Right lobe of liver (tissue), 6 donors: ENCODE data around the gene DAPK1. TPM values are rescaled to one million over a fixed set of nuclear protein-coding genes. Genes with fewer than 3 reads are reported as not detected.

Experiments used
- ATAC-seq, 4 donors: fragments of 200-7000 bp; cut with Tn5 transposase; one replicate each; pipeline ENCODE4 v1.9.1; 2020; ENCODE audit warnings: mild to moderate bottlenecking in 4 of 4, moderate library complexity in 4 of 4
- DNase-seq, 3 donors: peaks; one replicate each; pipeline ENCODE4 v3.0.0-alpha.2; 2020
- H3K27ac ChIP-seq, 3 donors: fragments of 200-600 bp; one replicate each; pipeline ENCODE4 v1.8.0; 2022
- H3K27me3 ChIP-seq, 2 donors: fragments of 200-600 bp; one replicate each; pipeline ENCODE4 v1.8.0; 2022
- H3K36me3 ChIP-seq, 4 donors: fragments of 200-600 bp; sonication (generic) in 1 of 4; one replicate each; pipeline versions ENCODE4 v1.5.1 to v1.8.0; 2017 to 2022; ENCODE audit warnings: control low read depth in 1 of 4
- H3K4me1 ChIP-seq, 4 donors: fragments of 200-600 bp; sonication (generic) in 1 of 4; one replicate each; pipeline versions ENCODE4 v1.5.1 to v1.8.0; 2017 to 2022; ENCODE audit warnings: control low read depth in 1 of 4
- H3K4me3 ChIP-seq, 3 donors: fragments of 200-600 bp; one replicate each; pipeline ENCODE4 v1.8.0; 2022
- H3K9me3 ChIP-seq, 4 donors: fragments of 200-600 bp; sonication (generic) in 1 of 4; one replicate each; pipeline versions ENCODE4 v1.5.1 to v1.8.0; 2017 to 2022; ENCODE audit warnings: control low read depth in 1 of 4
- CTCF ChIP-seq, 4 donors: fragments of 200-600 bp in 3 of 4; fragments of 450-650 bp in 1 of 4; IDR thresholded peaks; one replicate each; pipeline versions ENCODE4 v1.5.1 to v1.8.0; 2016 to 2022; ENCODE audit warnings: antibody characterized with exemption in 4 of 4, mild to moderate bottlenecking in 2 of 4
- POLR2A ChIP-seq: fragments of 450-650 bp; IDR thresholded peaks from one replicate; pipeline ENCODE4 v1.6.1; 2017; ENCODE audit warnings: antibody characterized with exemption, mild to moderate bottlenecking
- WGBS: methylation state at CpG from one replicate; pipeline ENCODE4 v1.1.6; 2018; ENCODE audit warnings: low coverage, low lambda C conversion rate; ENCODE audit not compliant: insufficient coverage; ENCODE audit errors: missing lambda C conversion rate; 5-methylcytosine and 5-hydroxymethylcytosine counted together
- intact Hi-C, 2 donors: fragments of 100-400 bp; cut with DNase I; formaldehyde crosslinking; loops; one replicate each; pipeline versions ENCODE4 v1.11.2 to v1.14.1; 2022
- total RNA-seq, 6 experiments: library from RNA; depleted of rRNA in 2 of 6; stranded (reverse); fragments of >200 nt in 2 of 6; fragmentation: NEBNext Ultra II Directional in 3 of 6; extraction: Animal tissue kit (Norgen Biotek cat#: 25700) in 3 of 6; gene quantifications; one replicate each; pipeline versions ENCODE4 v1.1.0 to v1.2.4, GENCODE V29; 2016 to 2023
- donor health status: DM: no; HTN: yes; CAD: no.
- donor health status: DM: no; HTN: no; CAD: no.
- donor health status: DM: no; HTN: no; CAD: no.
- donor health status: DM: no; HTN: yes; CAD: no.
- donor health status: DM: no; HTN: yes; CAD: no.

Gene DAPK1
- total RNA-seq, 6 experiments from 2014 or later, result 17.4 to 55.0 (median 33.9) TPM

DNA sequence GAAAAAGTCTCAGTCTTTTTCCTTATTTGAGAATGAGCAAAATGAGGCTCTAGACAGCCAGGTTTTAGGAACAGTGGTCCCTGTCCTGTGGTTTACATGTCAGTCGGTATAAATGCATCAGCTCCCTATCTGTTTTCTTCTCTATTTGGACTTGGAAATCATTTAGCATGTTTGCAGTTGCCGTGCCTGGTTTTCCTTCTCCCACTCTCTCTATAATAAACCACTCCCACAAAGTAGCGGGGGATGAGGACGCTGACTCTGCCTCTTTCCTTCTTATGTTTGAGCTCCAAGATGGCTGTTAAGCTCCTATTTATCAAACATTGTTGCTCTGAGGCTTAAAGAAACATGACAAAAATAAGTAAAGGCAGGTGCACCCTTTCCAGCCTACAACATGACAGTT, 171.1 kb downstream of the DAPK1 start:
- TF ChIP-seq CTCF (IDR thresholded peaks at IDR 0.05), result no peak
- no peak for TF ChIP-seq POLR2A
- Histone ChIP-seq H3K27me3 (no peaks in the 10 kb centered on the region), H3K9me3 (peaks cover 0 to 3% (median 0%) of the 10 kb centered on the region in 4 donors), H3K36me3 (peaks cover 0 to 14% (median 5%) of the 10 kb centered on the region in 4 donors), H3K4me1 (no peaks in the 10 kb centered on the region), H3K4me3 (no peak overlapping the region), H3K27ac (no peak overlapping the region)
- DNase-seq (no peak), ATAC-seq (no peak)
- WGBS, result 82% methylated on average over 3 of the region's 4 CpGs
- intact Hi-C loops, result loop anchor here in 1 of 2 donors (10.0 kb wide), 1 partner anchor 334 kb away; no protein-coding TSS in a partner anchor

- no peak overlapping the region for H3K4me3 ChIP-seq
- no peak for TF ChIP-seq POLR2A
- TF ChIP-seq CTCF (IDR thresholded peaks at IDR 0.05), result no peak
- peaks cover 0 to 14% (median 5%) of the 10 kb centered on the region in 4 donors for H3K36me3 ChIP-seq
- no peak for DNase-seq
- no peaks in the 10 kb centered on the region for H3K27me3 ChIP-seq
- H3K9me3 ChIP-seq, result peaks cover 0 to 3% (median 0%) of the 10 kb centered on the region in 4 donors
- H3K4me1 ChIP-seq, result no peaks in the 10 kb centered on the region
- H3K27ac ChIP-seq, result no peak overlapping the region
- no peak for ATAC-seq
- WGBS, result 92% methylated on average over 9 of the region's 18 CpGs
- intact Hi-C loops, result loop anchor here in 1 of 2 donors (10.0 kb wide), 1 partner anchor 144 kb away; no protein-coding TSS in a partner anchor
Observed at GRCh38 chr9:87670572-87671264, 173.1 kb downstream of the DAPK1 start.

GRCh38 chr9:87671478-87671877, 173.8 kb downstream of the DAPK1 start:
- intact Hi-C loops, result loop anchor here in 1 of 2 donors (10.0 kb wide), 1 partner anchor 143 kb away; no protein-coding TSS in a partner anchor
- Histone ChIP-seq H3K9me3 (peaks cover 0 to under 1% (median 0%) of the 10 kb centered on the region in 4 donors), H3K27me3 (no peaks in the 10 kb centered on the region), H3K27ac (no peak overlapping the region), H3K36me3 (peaks cover 0 to 14% (median 5%) of the 10 kb centered on the region in 4 donors), H3K4me1 (no peaks in the 10 kb centered on the region), H3K4me3 (no peak overlapping the region)
- DNase-seq (no peak), ATAC-seq (peak; percentile 58 to 75 (median 65))
- 50% methylated on average over 6 of the region's 6 CpGs for WGBS
- no peak for TF ChIP-seq CTCF (IDR thresholded peaks at IDR 0.05)

DNA sequence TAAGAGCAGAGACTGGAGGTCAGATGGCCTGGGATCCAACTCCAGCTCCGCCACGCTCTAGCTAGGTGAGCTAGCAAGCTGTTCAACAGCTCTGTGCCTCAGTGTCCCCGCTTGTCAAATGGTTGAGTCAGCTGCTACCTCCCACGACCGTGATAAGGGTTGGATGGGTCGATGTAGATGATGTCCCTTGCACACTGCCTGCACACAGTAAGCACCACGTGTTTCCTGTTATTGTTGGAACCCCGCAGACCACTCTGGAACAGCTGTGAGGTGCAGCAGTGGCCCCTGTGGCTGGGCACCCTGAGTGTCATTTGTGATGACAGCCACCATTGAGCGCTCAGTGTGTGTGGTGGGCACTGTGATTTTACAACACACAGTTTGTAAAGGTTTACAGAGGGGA, 174.3 kb downstream of the DAPK1 start:
- H3K9me3 ChIP-seq, result no peaks in the 10 kb centered on the region
- no peak overlapping the region for H3K27ac ChIP-seq
- no peak for DNase-seq
- no peak for TF ChIP-seq CTCF (IDR thresholded peaks at IDR 0.05)
- TF ChIP-seq POLR2A, result no peak
- H3K4me1 ChIP-seq, result no peaks in the 10 kb centered on the region
- H3K27me3 ChIP-seq, result no peaks in the 10 kb centered on the region
- H3K4me3 ChIP-seq, result no peak overlapping the region
- H3K36me3 ChIP-seq, result peaks cover 0 to 14% (median 3%) of the 10 kb centered on the region in 4 donors
- intact Hi-C loops, result loop anchor here in 1 of 2 donors (10.0 kb wide), 1 partner anchor 143 kb away; no protein-coding TSS in a partner anchor
- ATAC-seq, result no peak
- 100% methylated on average over 4 of the region's 9 CpGs for WGBS
